Pericardium fibroblast (primary cell): Measurements from ENCODE around the gene SLC26A5. TPM values are rescaled to one million over a fixed set of nuclear protein-coding genes. Genes with fewer than 3 reads are reported as not detected.

ENCODE experiments used
- total RNA-seq: library from RNA; depleted of rRNA; stranded (reverse); fragments of >200 nt; gene quantifications from 2 replicates; pipeline ENCODE4 v1.2.3, GENCODE V29; 2015

SLC26A5 gene, protein sequence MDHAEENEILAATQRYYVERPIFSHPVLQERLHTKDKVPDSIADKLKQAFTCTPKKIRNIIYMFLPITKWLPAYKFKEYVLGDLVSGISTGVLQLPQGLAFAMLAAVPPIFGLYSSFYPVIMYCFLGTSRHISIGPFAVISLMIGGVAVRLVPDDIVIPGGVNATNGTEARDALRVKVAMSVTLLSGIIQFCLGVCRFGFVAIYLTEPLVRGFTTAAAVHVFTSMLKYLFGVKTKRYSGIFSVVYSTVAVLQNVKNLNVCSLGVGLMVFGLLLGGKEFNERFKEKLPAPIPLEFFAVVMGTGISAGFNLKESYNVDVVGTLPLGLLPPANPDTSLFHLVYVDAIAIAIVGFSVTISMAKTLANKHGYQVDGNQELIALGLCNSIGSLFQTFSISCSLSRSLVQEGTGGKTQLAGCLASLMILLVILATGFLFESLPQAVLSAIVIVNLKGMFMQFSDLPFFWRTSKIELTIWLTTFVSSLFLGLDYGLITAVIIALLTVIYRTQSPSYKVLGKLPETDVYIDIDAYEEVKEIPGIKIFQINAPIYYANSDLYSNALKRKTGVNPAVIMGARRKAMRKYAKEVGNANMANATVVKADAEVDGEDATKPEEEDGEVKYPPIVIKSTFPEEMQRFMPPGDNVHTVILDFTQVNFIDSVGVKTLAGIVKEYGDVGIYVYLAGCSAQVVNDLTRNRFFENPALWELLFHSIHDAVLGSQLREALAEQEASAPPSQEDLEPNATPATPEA
- total RNA-seq, result not detected in 2 replicates

DNA sequence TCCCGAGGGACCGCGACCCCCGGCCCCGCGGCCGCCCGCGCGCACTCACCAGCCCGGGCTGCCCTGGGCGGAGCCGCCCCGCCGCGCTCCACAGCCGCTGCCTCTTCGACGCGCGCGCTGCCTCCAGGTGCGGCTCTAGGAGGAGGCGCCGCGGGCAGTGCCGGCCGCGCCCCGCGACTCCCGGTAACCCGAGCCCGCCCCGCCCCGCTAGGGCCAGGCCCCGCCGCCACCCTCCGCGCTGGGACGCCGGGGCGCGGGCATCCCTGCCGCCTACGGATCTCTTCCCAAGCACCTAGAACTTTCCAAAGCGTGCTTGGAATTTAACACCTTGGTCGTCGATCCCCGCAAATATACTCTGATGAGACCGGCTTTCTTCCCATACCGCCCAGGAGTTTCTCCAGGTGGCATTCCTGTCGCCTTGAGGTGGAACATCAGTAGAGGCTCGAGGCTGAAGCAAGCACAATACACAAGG, at the start of gene SLC26A5:
TSS of gene SLC26A5 (minus strand) at position 159 of the 472 bp plus-strand sequence. CDS start 24,693 bp downstream, outside the sequence.

DNA sequence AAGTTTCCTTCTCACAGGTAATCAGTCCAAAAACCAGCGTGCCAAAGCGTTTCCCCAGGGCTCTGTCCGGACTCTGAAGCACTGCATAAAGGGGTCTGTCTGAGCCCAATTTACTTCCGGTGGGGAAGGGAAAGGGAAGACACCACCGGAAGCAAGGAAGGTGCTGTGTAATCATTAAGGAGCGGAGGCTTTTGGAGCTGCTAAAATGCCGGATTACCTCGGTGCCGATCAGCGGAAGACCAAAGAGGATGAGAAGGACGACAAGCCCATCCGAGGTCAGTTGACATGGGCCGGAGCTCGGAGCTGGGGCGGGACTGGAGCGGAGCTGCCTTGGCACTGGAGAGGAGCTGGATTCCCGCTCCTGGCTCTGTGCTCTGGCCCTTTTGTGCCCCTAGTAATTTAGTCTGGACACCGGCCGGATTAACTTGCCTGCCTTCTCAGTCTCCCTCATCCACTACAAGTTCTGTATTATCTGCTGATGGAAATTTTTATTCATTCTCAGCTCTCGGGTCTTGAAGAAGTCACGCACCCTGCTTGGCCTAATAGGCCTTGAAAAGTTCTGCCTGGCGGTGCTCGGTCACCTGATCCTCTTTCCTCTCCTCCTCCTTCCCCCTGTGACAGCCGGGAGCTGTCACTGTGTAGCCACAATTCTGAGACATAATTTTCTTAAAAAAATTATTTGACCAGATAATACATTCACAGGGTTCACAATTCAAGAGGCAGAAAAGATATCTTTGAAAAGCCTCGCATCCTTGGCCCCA, 98.3 kb downstream of the SLC26A5 start, which contains the start of gene PSMC2:
TSS of gene PSMC2 (plus strand) at position 137 of the 761 bp plus-strand sequence. CDS start at position 206, 69 bp downstream.

DNA sequence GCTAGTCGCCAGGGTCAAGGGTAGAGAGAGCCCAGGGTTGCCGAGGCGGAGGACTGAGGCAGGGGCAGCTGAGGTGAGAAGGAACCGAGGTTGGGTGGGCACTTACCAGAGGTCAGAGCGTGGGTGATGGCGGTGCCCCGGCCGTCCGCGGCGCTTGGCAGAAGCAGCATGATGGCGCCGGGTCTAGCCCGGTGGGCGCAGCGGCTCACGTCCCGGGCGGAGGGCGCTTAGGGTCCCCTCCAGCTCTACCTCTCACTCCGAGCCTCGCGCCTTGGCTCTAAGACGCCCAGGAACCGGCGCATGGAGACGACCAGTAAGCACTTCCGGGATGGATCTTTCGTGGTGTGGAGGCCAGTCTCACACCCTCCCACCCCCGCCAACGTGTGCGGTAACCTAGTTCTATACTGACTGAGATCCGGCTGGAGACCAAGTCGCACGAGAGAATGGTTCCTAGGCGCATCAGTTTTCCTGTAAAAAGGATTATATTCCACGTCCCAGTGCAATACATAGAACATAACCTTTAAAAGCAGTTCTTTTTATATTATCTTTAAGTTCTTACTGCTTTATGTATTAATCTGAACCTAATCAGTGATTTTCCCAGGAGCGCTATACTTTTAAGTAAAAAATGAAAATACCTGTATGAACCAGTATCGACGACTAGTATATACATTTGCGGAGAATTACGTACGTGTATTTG, 101.4 kb downstream of the SLC26A5 start, which contains the start of gene DNAJC2:
TSS of gene DNAJC2 (minus strand) at position 315 of the 697 bp plus-strand sequence. CDS start at position 170, 145 bp downstream.

Other genes starting within 250 kb of the SLC26A5 start
- 24.2 and 61.2 TPM in 2 replicates for gene PMPCB, start 148.8 kb downstream of the SLC26A5 start, total RNA-seq
- gene DNAJC2, start 101.4 kb downstream of the SLC26A5 start, total RNA-seq, result 14.9 and 21.7 TPM in 2 replicates
- gene PSMC2, start 98.6 kb downstream of the SLC26A5 start, total RNA-seq, result 89.4 and 121 TPM in 2 replicates